Measurements from ENCODE around the gene ANTKMT.

DNA sequence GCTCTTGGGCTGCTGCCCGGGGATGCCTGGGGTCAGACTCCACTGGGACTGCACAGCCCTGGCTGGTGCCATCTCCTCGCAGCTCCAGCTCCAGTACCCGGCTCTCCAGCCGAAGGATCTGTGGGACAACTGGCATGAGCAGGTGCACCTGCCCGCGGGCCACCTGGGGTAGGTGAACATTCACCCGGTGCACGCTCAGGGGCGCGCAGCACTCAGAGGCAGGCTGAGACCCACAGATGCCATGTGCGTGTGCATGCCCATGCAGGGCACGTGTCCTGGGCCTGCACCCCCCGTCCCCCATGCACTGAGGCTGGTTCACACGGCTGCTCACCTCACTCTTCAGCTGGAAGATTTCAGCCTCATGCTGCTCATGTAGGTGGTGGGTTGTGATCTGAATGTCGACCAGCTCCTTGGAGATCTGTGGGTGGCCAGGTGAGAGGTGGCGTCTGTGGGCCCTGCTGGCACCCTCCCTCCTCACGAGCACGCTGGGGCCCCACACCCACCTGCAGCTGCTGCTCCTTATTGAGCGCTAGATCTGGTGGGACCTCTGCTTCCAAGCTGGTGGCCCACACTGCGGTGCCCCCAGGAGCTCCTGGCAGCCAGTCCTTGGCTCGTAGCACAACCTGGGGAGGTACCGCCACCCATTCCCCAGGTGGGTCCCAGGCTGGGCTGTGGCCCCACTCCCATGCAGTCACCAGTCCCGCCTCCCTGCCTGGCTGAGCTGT lies 4.7 kb downstream of the ANTKMT start:
- TF ChIP-seq, protein P1, sequence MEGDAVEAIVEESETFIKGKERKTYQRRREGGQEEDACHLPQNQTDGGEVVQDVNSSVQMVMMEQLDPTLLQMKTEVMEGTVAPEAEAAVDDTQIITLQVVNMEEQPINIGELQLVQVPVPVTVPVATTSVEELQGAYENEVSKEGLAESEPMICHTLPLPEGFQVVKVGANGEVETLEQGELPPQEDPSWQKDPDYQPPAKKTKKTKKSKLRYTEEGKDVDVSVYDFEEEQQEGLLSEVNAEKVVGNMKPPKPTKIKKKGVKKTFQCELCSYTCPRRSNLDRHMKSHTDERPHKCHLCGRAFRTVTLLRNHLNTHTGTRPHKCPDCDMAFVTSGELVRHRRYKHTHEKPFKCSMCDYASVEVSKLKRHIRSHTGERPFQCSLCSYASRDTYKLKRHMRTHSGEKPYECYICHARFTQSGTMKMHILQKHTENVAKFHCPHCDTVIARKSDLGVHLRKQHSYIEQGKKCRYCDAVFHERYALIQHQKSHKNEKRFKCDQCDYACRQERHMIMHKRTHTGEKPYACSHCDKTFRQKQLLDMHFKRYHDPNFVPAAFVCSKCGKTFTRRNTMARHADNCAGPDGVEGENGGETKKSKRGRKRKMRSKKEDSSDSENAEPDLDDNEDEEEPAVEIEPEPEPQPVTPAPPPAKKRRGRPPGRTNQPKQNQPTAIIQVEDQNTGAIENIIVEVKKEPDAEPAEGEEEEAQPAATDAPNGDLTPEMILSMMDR (IDR thresholded peaks at IDR 0.05 in 8 of 11, conservative IDR thresholded peaks at IDR 0.05 in 3 of 11): no peak
- peak in 2 of 3 donors; percentile 27 to 32 for TF ChIP-seq POLR2AphosphoS5 (IDR thresholded peaks at IDR 0.05)
- no peak for TF ChIP-seq POLR2A (IDR thresholded peaks at IDR 0.05)
